Ascending aorta (tissue), 2 donors: ENCODE results near the gene WNT5A. TPM values are rescaled to one million over a fixed set of nuclear protein-coding genes. Genes with fewer than 3 reads are reported as not detected.

Experiments
- DNase-seq, 2 donors: peaks; one replicate each; pipeline ENCODE4 v3.0.0-alpha.2; 2019; ENCODE audit warnings: low spot score in 2 of 2
- H3K27ac ChIP-seq, 2 donors: fragments of 200-600 bp; sonication (generic); one replicate each; pipeline ENCODE4 v1.5.1; 2016 to 2017; ENCODE audit warnings: mild to moderate bottlenecking in 1 of 2
- H3K27me3 ChIP-seq: fragments of 200-600 bp; sonication (generic); one replicate; pipeline ENCODE4 v1.5.1; 2017
- H3K36me3 ChIP-seq, 2 donors: fragments of 200-600 bp; sonication (generic); one replicate each; pipeline ENCODE4 v1.5.1; 2016
- H3K4me1 ChIP-seq, 2 donors: fragments of 200-600 bp; sonication (generic); one replicate each; pipeline ENCODE4 v1.5.1; 2016 to 2017; ENCODE audit warnings: mild to moderate bottlenecking in 1 of 2
- H3K4me3 ChIP-seq, 2 donors: fragments of 200-600 bp; sonication (generic); one replicate each; pipeline ENCODE4 v1.5.1; 2016 to 2017; ENCODE audit warnings: mild to moderate bottlenecking in 1 of 2
- H3K9me3 ChIP-seq, 2 donors: fragments of 200-600 bp; sonication (generic); one replicate each; pipeline ENCODE4 v1.5.1; 2016
- CTCF ChIP-seq, 3 experiments: fragments of 200-600 bp in 2 of 3; fragments of 450-650 bp in 1 of 3; sonication (generic) in 2 of 3; IDR thresholded peaks; one replicate each; pipeline ENCODE4 v1.5.1; 2016 to 2019; ENCODE audit warnings: antibody characterized with exemption in 3 of 3, mild to moderate bottlenecking in 1 of 3, moderate library complexity in 1 of 3
- intact Hi-C: fragments of 100-400 bp; cut with DNase I; formaldehyde crosslinking; loops from one replicate; pipeline ENCODE4 v1.15.1; 2023
- total RNA-seq: library from RNA; depleted of rRNA; stranded (reverse); fragments of >200 nt; gene quantifications from one replicate; pipeline ENCODE4 v1.1.0, GENCODE V29; 2016

The WNT5A gene
- total RNA-seq, result 11.3 TPM

- no peak for DNase-seq
- peaks cover 5% of the 10 kb centered on the region for H3K27me3 ChIP-seq
- H3K9me3 ChIP-seq, result no peaks in the 10 kb centered on the region
- intact Hi-C loops, result no loop called here
- H3K27ac ChIP-seq, result no peak within 1 kb of the TSS
- peaks cover 7 to 19% of the 10 kb centered on the region in 2 donors for H3K4me1 ChIP-seq
- peak within 1 kb of the TSS; percentile 65 to 67 for H3K4me3 ChIP-seq
- no peaks in the 10 kb centered on the region for H3K36me3 ChIP-seq
- TF ChIP-seq CTCF (IDR thresholded peaks at IDR 0.05), result no peak
Observed at GRCh38 chr3:55486857-55487380, at the start of gene WNT5A. Gene WNT5A, minus strand, starts transcription at chr3:55487306. Its CDS starts 321 bp downstream, at chr3:55486985.

GRCh38 chr3:55534876-55535275 lies 47.8 kb upstream of the WNT5A start:
- no peak for TF ChIP-seq CTCF (IDR thresholded peaks at IDR 0.05)
- Histone ChIP-seq H3K36me3 (no peaks in the 10 kb centered on the region), H3K27me3 (no peaks in the 10 kb centered on the region), H3K27ac (no peak overlapping the region), H3K4me3 (no peak overlapping the region), H3K9me3 (no peaks in the 10 kb centered on the region), H3K4me1 (no peaks in the 10 kb centered on the region)
- no peak for DNase-seq
- intact Hi-C loops, result no loop called here

- no peaks in the 10 kb centered on the region for H3K36me3 ChIP-seq
- H3K4me1 ChIP-seq, result no peaks in the 10 kb centered on the region
- no peak overlapping the region for H3K27ac ChIP-seq
- peak in 1 of 2 donors; percentile 9 for DNase-seq
- no peaks in the 10 kb centered on the region for H3K9me3 ChIP-seq
- H3K27me3 ChIP-seq, result no peaks in the 10 kb centered on the region
- intact Hi-C loops, result no loop called here
- no peak overlapping the region for H3K4me3 ChIP-seq
- no peak for TF ChIP-seq CTCF (IDR thresholded peaks at IDR 0.05)
Observed at GRCh38 chr3:55532806-55533205, 45.7 kb upstream of the WNT5A start.

GRCh38 chr3:55531321-55531720 lies 44.2 kb upstream of the WNT5A start:
- intact Hi-C loops, result no loop called here
- Histone ChIP-seq H3K36me3 (no peaks in the 10 kb centered on the region), H3K9me3 (no peaks in the 10 kb centered on the region), H3K27ac (no peak overlapping the region), H3K27me3 (no peaks in the 10 kb centered on the region), H3K4me3 (no peak overlapping the region), H3K4me1 (no peaks in the 10 kb centered on the region)
- no peak for TF ChIP-seq CTCF (IDR thresholded peaks at IDR 0.05)
- DNase-seq, result peak in 1 of 2 donors; percentile 16

GRCh38 chr3:55527361-55527760 lies 40.3 kb upstream of the WNT5A start:
- H3K4me3 ChIP-seq, result no peak overlapping the region
- DNase-seq, result peak in 1 of 2 donors; percentile 5
- H3K27ac ChIP-seq, result no peak overlapping the region
- H3K27me3 ChIP-seq, result no peaks in the 10 kb centered on the region
- intact Hi-C loops, result no loop called here
- no peaks in the 10 kb centered on the region for H3K9me3 ChIP-seq
- TF ChIP-seq CTCF (IDR thresholded peaks at IDR 0.05), result no peak
- no peaks in the 10 kb centered on the region for H3K36me3 ChIP-seq
- H3K4me1 ChIP-seq, result no peaks in the 10 kb centered on the region
